Astrocyte (in vitro differentiated cells and primary cell): ENCODE data around the gene BACH2. TPM values are rescaled to one million over a fixed set of nuclear protein-coding genes. Genes with fewer than 3 reads are reported as not detected.

Experiments
- DNase-seq: peaks from one replicate; pipeline ENCODE4 v3.0.0-alpha.2; 2010; ENCODE audit warnings: low read depth
- FAIRE-seq: peaks from 2 replicates; lab custom pipeline; 2011; peaks lifted over from hg19 to GRCh38; lab: Jason Lieb, UNC
- H2AFZ ChIP-seq: 2 replicates; pipeline ENCODE4 v1.6.0; 2012; ENCODE audit warnings: low read depth, low read length, inconsistent platforms
- H3K27ac ChIP-seq: 2 replicates; pipeline ENCODE4 v1.5.1; 2011; ENCODE audit warnings: low read depth, low read length, inconsistent platforms
- H3K27me3 ChIP-seq: 2 replicates; pipeline ENCODE4 v1.6.0; 2011; ENCODE audit warnings: low read length, inconsistent platforms; ENCODE audit not compliant: insufficient read depth
- H3K36me3 ChIP-seq: 2 replicates; pipeline ENCODE4 v1.5.1; 2011; ENCODE audit warnings: low read length, inconsistent platforms; ENCODE audit not compliant: insufficient read depth
- H3K4me1 ChIP-seq: 2 replicates; pipeline ENCODE4 v1.5.1; 2011; ENCODE audit warnings: low read length, inconsistent platforms; ENCODE audit not compliant: insufficient read depth
- H3K4me2 ChIP-seq: 2 replicates; pipeline ENCODE4 v1.6.0; 2012; ENCODE audit warnings: low read length, inconsistent platforms
- H3K4me3 ChIP-seq: 2 replicates; pipeline ENCODE4 v1.5.1; 2011; ENCODE audit warnings: low read depth, mild to moderate bottlenecking, low read length, inconsistent platforms; ENCODE audit not compliant: insufficient read depth
- H3K79me2 ChIP-seq: 2 replicates; pipeline ENCODE4 v1.6.0; 2012; ENCODE audit warnings: mild to moderate bottlenecking, low read length, inconsistent platforms; ENCODE audit not compliant: insufficient read depth
- H3K9ac ChIP-seq: 2 replicates; pipeline ENCODE4 v1.6.0; 2012; ENCODE audit warnings: mild to moderate bottlenecking, low read length, inconsistent platforms
- H3K9me3 ChIP-seq: 2 replicates; pipeline ENCODE4 v1.5.1; 2012; ENCODE audit warnings: low read depth, mild to moderate bottlenecking, low read length, inconsistent platforms; ENCODE audit not compliant: insufficient read depth
- H4K20me1 ChIP-seq: 2 replicates; pipeline ENCODE4 v1.6.0; 2012; ENCODE audit warnings: low read length, inconsistent platforms; ENCODE audit not compliant: insufficient read depth
- H3K27ac Mint-ChIP-seq: one replicate; pipeline ENCODE4 v1.8.0; 2021; ENCODE audit warnings: mild to moderate bottlenecking, mixed read lengths; ENCODE audit not compliant: unreplicated experiment
- H3K27me3 Mint-ChIP-seq: one replicate; pipeline ENCODE4 v1.8.0; 2021; ENCODE audit warnings: low read depth, mixed read lengths; ENCODE audit not compliant: unreplicated experiment
- H3K36me3 Mint-ChIP-seq: one replicate; pipeline ENCODE4 v1.8.0; 2021; ENCODE audit warnings: low read depth, mixed read lengths; ENCODE audit not compliant: unreplicated experiment
- H3K4me1 Mint-ChIP-seq: one replicate; pipeline ENCODE4 v1.8.0; 2021; ENCODE audit warnings: low read depth, mixed read lengths; ENCODE audit not compliant: unreplicated experiment
- H3K4me3 Mint-ChIP-seq: one replicate; pipeline ENCODE4 v1.8.0; 2021; ENCODE audit warnings: mild to moderate bottlenecking, moderate library complexity, mixed read lengths; ENCODE audit not compliant: unreplicated experiment
- H3K9me3 Mint-ChIP-seq: one replicate; pipeline ENCODE4 v1.8.0; 2021; ENCODE audit warnings: mild to moderate bottlenecking, mixed read lengths; ENCODE audit not compliant: unreplicated experiment
- EZH2 ChIP-seq: IDR thresholded peaks from 2 replicates; pipeline ENCODE4 v1.6.1; 2012; ENCODE audit warnings: mild to moderate bottlenecking, low read length, inconsistent platforms; ENCODE audit not compliant: insufficient read depth
- total RNA-seq: library from RNA; stranded (reverse); gene quantifications from 2 replicates; pipeline ENCODE4 v1.2.1, GENCODE V29; 2021
- TF ChIP-seq, protein P1 (sequence below): IDR thresholded peaks from 2 replicates; pipeline ENCODE4 v1.5.1; 2011; ENCODE audit warnings: low read depth, mild to moderate bottlenecking, inconsistent platforms, low read length, moderate library complexity; ENCODE audit not compliant: insufficient read depth

The BACH2 gene
- total RNA-seq, 1 donor from 2014 or later, result 17.5 TPM

DNA sequence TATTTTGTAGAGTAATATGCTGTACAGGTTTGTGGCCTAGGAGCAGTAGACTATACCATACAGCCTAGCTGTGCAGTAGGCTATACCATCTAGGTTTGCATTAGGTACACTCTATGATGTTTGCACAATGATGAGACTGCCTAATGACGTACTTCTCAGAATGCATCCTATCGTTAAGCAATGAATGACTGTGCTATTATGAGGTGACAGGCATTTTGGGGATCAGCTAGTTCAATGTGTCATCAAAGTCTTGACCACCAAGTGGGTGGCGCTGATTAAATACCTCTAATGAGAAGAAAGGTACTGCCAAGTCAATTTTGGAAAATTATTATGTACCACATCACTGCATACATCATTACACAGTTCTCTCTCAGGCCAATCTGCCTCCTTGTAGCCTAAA lies 190.2 kb downstream of the BACH2 start:
- DNase-seq, result no peak
- Mint-ChIP-seq H3K4me1 (peaks cover 7% of the 10 kb centered on the region), H3K4me3 (no peak overlapping the region), H3K9me3 (peaks cover 1% of the 10 kb centered on the region), H3K36me3 (peaks cover 2% of the 10 kb centered on the region), H3K27ac (no peak overlapping the region), H3K27me3 (no peaks in the 10 kb centered on the region)
- no peak for FAIRE-seq
- Histone ChIP-seq H3K4me1 (no peaks in the 10 kb centered on the region), H3K79me2 (no peaks in the 10 kb centered on the region), H3K27ac (no peak overlapping the region), H2AFZ (no peak overlapping the region), H3K4me2 (no peak overlapping the region), H3K36me3 (no peaks in the 10 kb centered on the region), H3K9ac (no peak overlapping the region), H3K27me3 (no peaks in the 10 kb centered on the region), H3K4me3 (no peak overlapping the region), H3K9me3 (no peaks in the 10 kb centered on the region), H4K20me1 (no peaks in the 10 kb centered on the region)
- no peak for TF ChIP-seq EZH2
- TF ChIP-seq, protein P1, sequence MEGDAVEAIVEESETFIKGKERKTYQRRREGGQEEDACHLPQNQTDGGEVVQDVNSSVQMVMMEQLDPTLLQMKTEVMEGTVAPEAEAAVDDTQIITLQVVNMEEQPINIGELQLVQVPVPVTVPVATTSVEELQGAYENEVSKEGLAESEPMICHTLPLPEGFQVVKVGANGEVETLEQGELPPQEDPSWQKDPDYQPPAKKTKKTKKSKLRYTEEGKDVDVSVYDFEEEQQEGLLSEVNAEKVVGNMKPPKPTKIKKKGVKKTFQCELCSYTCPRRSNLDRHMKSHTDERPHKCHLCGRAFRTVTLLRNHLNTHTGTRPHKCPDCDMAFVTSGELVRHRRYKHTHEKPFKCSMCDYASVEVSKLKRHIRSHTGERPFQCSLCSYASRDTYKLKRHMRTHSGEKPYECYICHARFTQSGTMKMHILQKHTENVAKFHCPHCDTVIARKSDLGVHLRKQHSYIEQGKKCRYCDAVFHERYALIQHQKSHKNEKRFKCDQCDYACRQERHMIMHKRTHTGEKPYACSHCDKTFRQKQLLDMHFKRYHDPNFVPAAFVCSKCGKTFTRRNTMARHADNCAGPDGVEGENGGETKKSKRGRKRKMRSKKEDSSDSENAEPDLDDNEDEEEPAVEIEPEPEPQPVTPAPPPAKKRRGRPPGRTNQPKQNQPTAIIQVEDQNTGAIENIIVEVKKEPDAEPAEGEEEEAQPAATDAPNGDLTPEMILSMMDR, result no peak

DNA sequence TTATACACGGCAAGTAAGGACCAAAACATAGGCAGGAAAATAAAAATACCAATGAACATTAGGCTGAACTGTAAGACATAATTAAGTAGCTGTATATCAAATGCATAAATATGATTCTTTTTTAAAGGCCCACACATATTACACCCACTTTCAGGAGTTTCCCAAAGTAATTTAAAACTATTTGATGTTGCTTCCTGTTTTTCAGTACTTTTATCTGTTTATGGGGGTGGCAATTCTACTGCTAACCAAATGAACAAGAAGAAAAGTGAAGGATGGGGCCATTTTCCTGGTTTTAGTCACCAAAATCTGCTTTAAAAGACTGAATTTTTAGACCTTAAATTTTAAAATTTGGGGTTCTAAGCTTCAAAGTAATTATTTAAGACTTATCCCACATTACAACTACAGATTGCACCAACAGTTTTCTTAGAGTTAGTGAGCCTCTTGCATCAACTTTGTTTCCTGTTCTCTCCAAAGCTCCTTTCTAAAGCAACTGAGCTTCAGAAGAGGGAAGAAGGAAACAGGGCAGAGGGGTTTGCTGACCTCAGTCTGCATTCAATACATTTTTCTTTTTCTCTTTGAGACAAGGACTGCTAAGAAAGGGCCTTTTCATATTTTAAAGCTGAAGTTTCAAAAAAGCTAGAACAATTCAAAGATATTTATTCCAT lies 191.0 kb downstream of the BACH2 start:
- Histone ChIP-seq H3K79me2 (no peaks in the 10 kb centered on the region), H3K27ac (no peak overlapping the region), H4K20me1 (no peaks in the 10 kb centered on the region), H3K4me2 (no peak overlapping the region), H2AFZ (no peak overlapping the region), H3K9me3 (no peaks in the 10 kb centered on the region), H3K4me1 (no peaks in the 10 kb centered on the region), H3K36me3 (no peaks in the 10 kb centered on the region), H3K9ac (no peak overlapping the region), H3K27me3 (no peaks in the 10 kb centered on the region), H3K4me3 (no peak overlapping the region)
- TF ChIP-seq, protein P1, result no peak
- peaks cover 3% of the 10 kb centered on the region for H3K9me3 Mint-ChIP-seq
- H3K4me1 Mint-ChIP-seq, result peaks cover 7% of the 10 kb centered on the region
- DNase-seq, result no peak
- H3K27ac Mint-ChIP-seq, result peak overlapping the region; percentile 82
- H3K4me3 Mint-ChIP-seq, result no peak overlapping the region
- FAIRE-seq, result no peak
- peaks cover 2% of the 10 kb centered on the region for H3K36me3 Mint-ChIP-seq
- no peaks in the 10 kb centered on the region for H3K27me3 Mint-ChIP-seq

DNA sequence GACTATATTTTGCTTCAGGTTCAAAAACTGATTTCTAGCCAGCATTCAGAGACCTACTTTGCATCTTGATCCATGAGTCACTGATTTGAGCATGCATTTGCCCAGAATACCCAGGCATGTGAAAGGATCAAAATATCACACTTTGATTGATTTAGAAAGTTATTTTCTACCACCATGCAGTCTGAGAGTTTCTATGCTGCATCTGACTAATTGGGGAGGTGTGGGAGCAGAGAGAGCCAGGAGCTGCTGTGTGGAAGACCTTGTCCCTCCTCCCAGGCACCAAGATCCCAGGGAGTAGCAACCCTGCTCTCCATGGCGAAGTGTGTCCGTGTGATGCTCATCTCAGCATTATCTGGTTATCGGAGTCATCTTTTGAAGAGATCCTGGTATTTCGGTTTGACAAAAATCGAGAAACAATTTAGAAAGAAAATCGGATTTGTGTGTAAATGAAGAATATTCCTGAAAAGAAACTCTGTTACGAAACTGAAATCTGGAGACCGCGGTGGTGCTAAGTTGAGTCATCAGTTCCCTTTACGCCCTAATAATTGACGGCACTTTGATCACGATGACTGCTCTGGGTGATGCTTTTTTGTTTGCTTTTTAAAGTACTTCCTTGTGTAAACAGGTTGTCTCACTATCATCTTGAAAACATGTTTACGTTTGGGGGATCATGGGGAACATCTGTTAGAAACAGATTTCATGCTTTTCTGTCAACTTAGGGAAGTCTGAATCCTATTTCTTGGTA lies 193.4 kb downstream of the BACH2 start:
- H3K27ac Mint-ChIP-seq, result no peak overlapping the region

More for the DNA sequence above, 193.4 kb downstream of the BACH2 start:
- DNase-seq (peak; percentile 53), FAIRE-seq (no peak)
- no peaks in the 10 kb centered on the region for H3K36me3 ChIP-seq
- H3K79me2 ChIP-seq, result no peaks in the 10 kb centered on the region
- H3K4me2 ChIP-seq, result peak overlapping the region; percentile 55
- H3K27me3 ChIP-seq, result no peaks in the 10 kb centered on the region
- Mint-ChIP-seq H3K36me3 (peaks cover 2% of the 10 kb centered on the region), H3K4me3 (no peak overlapping the region), H3K4me1 (peaks cover 15% of the 10 kb centered on the region), H3K27me3 (no peaks in the 10 kb centered on the region), H3K9me3 (peaks cover 4% of the 10 kb centered on the region)
- H3K9me3 ChIP-seq, result no peaks in the 10 kb centered on the region
- no peak for TF ChIP-seq EZH2
- TF ChIP-seq, protein P1, result no peak
- H2AFZ ChIP-seq, result no peak overlapping the region
- H3K4me1 ChIP-seq, result peaks cover 7% of the 10 kb centered on the region
- peak overlapping the region; percentile 47 for H3K27ac ChIP-seq
- H3K9ac ChIP-seq, result peak overlapping the region; percentile 7
- H3K4me3 ChIP-seq, result no peak overlapping the region
- H4K20me1 ChIP-seq, result no peaks in the 10 kb centered on the region
